Measurements from ENCODE around the gene MCEMP1.

Gene MCEMP1

GRCh38 chr19:7691497-7691896 is 14.6 kb downstream of the MCEMP1 start:
- no peaks in the 10 kb centered on the region for H3K27me3 ChIP-seq (ENCODE audit: low read depth, low read length)
- H3K4me3 ChIP-seq (ENCODE audit: low read depth in 1 of 2, low read length in 2 of 2) = no peak overlapping the region
- no peaks in the 10 kb centered on the region for H3K9me3 ChIP-seq (ENCODE audit: control insufficient read depth in 1 of 2, low read length in 2 of 2)
- no peak overlapping the region for H3K27ac ChIP-seq (ENCODE audit: low read length)
- H3K4me1 ChIP-seq (ENCODE audit: control insufficient read depth in 1 of 2, insufficient read depth in 2 of 2, low read length in 2 of 2) = no peaks in the 10 kb centered on the region
- H3K36me3 ChIP-seq (ENCODE audit: control insufficient read depth in 1 of 2, insufficient read depth in 2 of 2, low read length in 2 of 2) = no peaks in the 10 kb centered on the region

GRCh38 chr19:7692417-7693088 is 15.7 kb downstream of the MCEMP1 start:
- Histone ChIP-seq H3K4me1 (ENCODE audit: control insufficient read depth in 1 of 2, insufficient read depth in 2 of 2, low read length in 2 of 2) (no peaks in the 10 kb centered on the region), H3K9me3 (ENCODE audit: control insufficient read depth in 1 of 2, low read length in 2 of 2) (no peaks in the 10 kb centered on the region), H3K27ac (ENCODE audit: low read length) (no peak overlapping the region), H3K27me3 (ENCODE audit: low read depth, low read length) (no peaks in the 10 kb centered on the region), H3K36me3 (ENCODE audit: control insufficient read depth in 1 of 2, insufficient read depth in 2 of 2, low read length in 2 of 2) (no peaks in the 10 kb centered on the region), H3K4me3 (ENCODE audit: low read depth in 1 of 2, low read length in 2 of 2) (no peak overlapping the region)

- no peaks in the 10 kb centered on the region for H3K36me3 ChIP-seq (ENCODE audit: control insufficient read depth in 1 of 2, insufficient read depth in 2 of 2, low read length in 2 of 2)
- no peaks in the 10 kb centered on the region for H3K9me3 ChIP-seq (ENCODE audit: control insufficient read depth in 1 of 2, low read length in 2 of 2)
- no peak overlapping the region for H3K4me3 ChIP-seq (ENCODE audit: low read depth in 1 of 2, low read length in 2 of 2)
- H3K27ac ChIP-seq (ENCODE audit: low read length) = no peak overlapping the region
- peaks cover 6% of the 10 kb centered on the region for H3K27me3 ChIP-seq (ENCODE audit: low read depth, low read length)
- H3K4me1 ChIP-seq (ENCODE audit: control insufficient read depth in 1 of 2, insufficient read depth in 2 of 2, low read length in 2 of 2) = no peaks in the 10 kb centered on the region
Measured at GRCh38 chr19:7694499-7694898, 17.6 kb downstream of the MCEMP1 start.

- Histone ChIP-seq H3K4me1 (ENCODE audit: control insufficient read depth in 1 of 2, insufficient read depth in 2 of 2, low read length in 2 of 2) (no peaks in the 10 kb centered on the region), H3K27me3 (ENCODE audit: low read depth, low read length) (peaks cover 6% of the 10 kb centered on the region), H3K9me3 (ENCODE audit: control insufficient read depth in 1 of 2, low read length in 2 of 2) (no peaks in the 10 kb centered on the region), H3K4me3 (ENCODE audit: low read depth in 1 of 2, low read length in 2 of 2) (no peak overlapping the region), H3K36me3 (ENCODE audit: control insufficient read depth in 1 of 2, insufficient read depth in 2 of 2, low read length in 2 of 2) (no peaks in the 10 kb centered on the region), H3K27ac (ENCODE audit: low read length) (no peak overlapping the region)
Measured at GRCh38 chr19:7697721-7698287, 20.9 kb downstream of the MCEMP1 start.

GRCh38 chr19:7698583-7698982 is 21.7 kb downstream of the MCEMP1 start:
- H3K27me3 ChIP-seq (ENCODE audit: low read depth, low read length) = peaks cover 6% of the 10 kb centered on the region
- no peaks in the 10 kb centered on the region for H3K4me1 ChIP-seq (ENCODE audit: control insufficient read depth in 1 of 2, insufficient read depth in 2 of 2, low read length in 2 of 2)
- no peaks in the 10 kb centered on the region for H3K36me3 ChIP-seq (ENCODE audit: control insufficient read depth in 1 of 2, insufficient read depth in 2 of 2, low read length in 2 of 2)
- no peaks in the 10 kb centered on the region for H3K9me3 ChIP-seq (ENCODE audit: control insufficient read depth in 1 of 2, low read length in 2 of 2)
- H3K4me3 ChIP-seq (ENCODE audit: low read depth in 1 of 2, low read length in 2 of 2) = no peak overlapping the region
- no peak overlapping the region for H3K27ac ChIP-seq (ENCODE audit: low read length)

- Histone ChIP-seq H3K36me3 (ENCODE audit: control insufficient read depth in 1 of 2, insufficient read depth in 2 of 2, low read length in 2 of 2) (no peaks in the 10 kb centered on the region), H3K4me3 (ENCODE audit: low read depth in 1 of 2, low read length in 2 of 2) (no peak overlapping the region), H3K4me1 (ENCODE audit: control insufficient read depth in 1 of 2, insufficient read depth in 2 of 2, low read length in 2 of 2) (no peaks in the 10 kb centered on the region), H3K9me3 (ENCODE audit: control insufficient read depth in 1 of 2, low read length in 2 of 2) (no peaks in the 10 kb centered on the region), H3K27me3 (ENCODE audit: low read depth, low read length) (peaks cover 6% of the 10 kb centered on the region), H3K27ac (ENCODE audit: low read length) (no peak overlapping the region)
Measured at GRCh38 chr19:7699003-7699402, 22.1 kb downstream of the MCEMP1 start.

- Histone ChIP-seq H3K4me1 (ENCODE audit: control insufficient read depth in 1 of 2, insufficient read depth in 2 of 2, low read length in 2 of 2) (no peaks in the 10 kb centered on the region), H3K27me3 (ENCODE audit: low read depth, low read length) (peaks cover 6% of the 10 kb centered on the region), H3K27ac (ENCODE audit: low read length) (no peak overlapping the region), H3K36me3 (ENCODE audit: control insufficient read depth in 1 of 2, insufficient read depth in 2 of 2, low read length in 2 of 2) (no peaks in the 10 kb centered on the region), H3K4me3 (ENCODE audit: low read depth in 1 of 2, low read length in 2 of 2) (no peak overlapping the region), H3K9me3 (ENCODE audit: control insufficient read depth in 1 of 2, low read length in 2 of 2) (no peaks in the 10 kb centered on the region)
Measured at GRCh38 chr19:7699417-7700401, 22.8 kb downstream of the MCEMP1 start.

- H3K4me1 ChIP-seq (ENCODE audit: control insufficient read depth in 1 of 2, insufficient read depth in 2 of 2, low read length in 2 of 2) = no peaks in the 10 kb centered on the region
- no peak overlapping the region for H3K4me3 ChIP-seq (ENCODE audit: low read depth in 1 of 2, low read length in 2 of 2)
- no peaks in the 10 kb centered on the region for H3K36me3 ChIP-seq (ENCODE audit: control insufficient read depth in 1 of 2, insufficient read depth in 2 of 2, low read length in 2 of 2)
- peaks cover 6% of the 10 kb centered on the region for H3K27me3 ChIP-seq (ENCODE audit: low read depth, low read length)
- no peaks in the 10 kb centered on the region for H3K9me3 ChIP-seq (ENCODE audit: control insufficient read depth in 1 of 2, low read length in 2 of 2)
- H3K27ac ChIP-seq (ENCODE audit: low read length) = no peak overlapping the region
Measured at GRCh38 chr19:7701049-7701653, 24.3 kb downstream of the MCEMP1 start.

GRCh38 chr19:7701654-7702457 is 25.0 kb downstream of the MCEMP1 start, which contains the start of gene FCER2:
FCER2 (minus strand) TSS chr19:7702131; CDS start chr19:7699760, 2,371 bp downstream.
- no peaks in the 10 kb centered on the region for H3K9me3 ChIP-seq (ENCODE audit: control insufficient read depth in 1 of 2, low read length in 2 of 2)
- H3K27me3 ChIP-seq (ENCODE audit: low read depth, low read length) = peaks cover 6% of the 10 kb centered on the region
- H3K36me3 ChIP-seq (ENCODE audit: control insufficient read depth in 1 of 2, insufficient read depth in 2 of 2, low read length in 2 of 2) = no peaks in the 10 kb centered on the region
- H3K4me3 ChIP-seq (ENCODE audit: low read depth in 1 of 2, low read length in 2 of 2) = no peak within 1 kb of the TSS
- no peak within 1 kb of the TSS for H3K27ac ChIP-seq (ENCODE audit: low read length)
- H3K4me1 ChIP-seq (ENCODE audit: control insufficient read depth in 1 of 2, insufficient read depth in 2 of 2, low read length in 2 of 2) = no peaks in the 10 kb centered on the region

GRCh38 chr19:7703332-7703731 is 26.4 kb downstream of the MCEMP1 start:
- Histone ChIP-seq H3K27ac (ENCODE audit: low read length) (no peak overlapping the region), H3K36me3 (ENCODE audit: control insufficient read depth in 1 of 2, insufficient read depth in 2 of 2, low read length in 2 of 2) (no peaks in the 10 kb centered on the region), H3K4me1 (ENCODE audit: control insufficient read depth in 1 of 2, insufficient read depth in 2 of 2, low read length in 2 of 2) (no peaks in the 10 kb centered on the region), H3K27me3 (ENCODE audit: low read depth, low read length) (peaks cover 1% of the 10 kb centered on the region), H3K9me3 (ENCODE audit: control insufficient read depth in 1 of 2, low read length in 2 of 2) (no peaks in the 10 kb centered on the region), H3K4me3 (ENCODE audit: low read depth in 1 of 2, low read length in 2 of 2) (no peak overlapping the region)

Data from muscle layer of duodenum (tissue), 2 donors.